Prostate gland (tissue), 2 donors: ENCODE results near the gene GOLGA8J. TPM values are rescaled to one million over a fixed set of nuclear protein-coding genes. Genes with fewer than 3 reads are reported as not detected.
"Not testable (repeated sequence)": the region's sequence is repeated elsewhere in the genome, so short reads cannot be mapped to it uniquely, and the experiment has no call there.

Experiments
- DNase-seq: peaks from one replicate; pipeline ENCODE4 v3.0.0-alpha.2; 2019; ENCODE audit warnings: low spot score
- H3K27ac ChIP-seq, 2 donors: fragments of 200-600 bp; sonication (generic); 2 replicates each; pipeline ENCODE4 v1.5.1; 2017 to 2019
- H3K27me3 ChIP-seq: fragments of 200-600 bp; sonication (generic); replicated peaks from 2 replicates; pipeline ENCODE4 v1.5.1; 2019; ENCODE audit not compliant: insufficient read depth
- H3K36me3 ChIP-seq, 2 donors: fragments of 200-600 bp; sonication (generic); 1 replicate in 1 of 2; 2 replicates in 1 of 2; pipeline versions ENCODE4 v1.5.1 to v1.8.1; 2017 to 2019
- H3K4me1 ChIP-seq: fragments of 200-600 bp; sonication (generic); replicated peaks from 2 replicates; pipeline ENCODE4 v1.5.1; 2019
- H3K4me3 ChIP-seq, 2 donors: fragments of 200-600 bp; sonication (generic); 2 replicates each; pipeline ENCODE4 v1.5.1; 2017 to 2019
- H3K9me3 ChIP-seq: fragments of 200-600 bp; sonication (generic); 2 replicates; pipeline ENCODE4 v1.5.1; 2017
- POLR2A ChIP-seq: fragments of 450-650 bp; IDR thresholded peaks from one replicate; pipeline ENCODE4 v1.6.1; 2016; ENCODE audit warnings: antibody characterized with exemption, mild to moderate bottlenecking
- POLR2AphosphoS5 ChIP-seq: sonication (generic); formaldehyde crosslinking; IDR thresholded peaks from one replicate; pipeline ENCODE4 v1.6.1; 2017; ENCODE audit warnings: antibody characterized with exemption
- WGBS: methylation state at CpG from one replicate; pipeline ENCODE4 v1.1.5; 2018; 5-methylcytosine and 5-hydroxymethylcytosine counted together
- intact Hi-C: fragments of 100-400 bp; cut with DNase I; formaldehyde crosslinking; loops from one replicate; pipeline ENCODE4 v1.14.2; 2022
- small RNA-seq, 2 donors: library from RNA; depleted of rRNA; stranded (forward); fragments of <200 nt; gene quantifications; one replicate each; pipeline ENCODE3, GENCODE V24; 2016
- total RNA-seq, 2 donors: library from RNA; depleted of rRNA; stranded (reverse); fragments of >200 nt; gene quantifications; one replicate each; pipeline ENCODE4 v1.1.0, GENCODE V29; 2016
- TF ChIP-seq, protein P1 (sequence below), 4 experiments: fragments of 200-600 bp in 2 of 4; fragments of 450-650 bp in 2 of 4; sonication (generic) in 2 of 4; IDR thresholded peaks; 1 replicate in 3 of 4; 2 replicates in 1 of 4; pipeline ENCODE4 v1.5.1; 2016 to 2019; ENCODE audit warnings: antibody characterized with exemption in 4 of 4, mild to moderate bottlenecking in 2 of 4, moderate library complexity in 2 of 4

GOLGA8J gene
- total RNA-seq, 2 donors from 2014 or later = 1.1 TPM; not detected in 1

DNA sequence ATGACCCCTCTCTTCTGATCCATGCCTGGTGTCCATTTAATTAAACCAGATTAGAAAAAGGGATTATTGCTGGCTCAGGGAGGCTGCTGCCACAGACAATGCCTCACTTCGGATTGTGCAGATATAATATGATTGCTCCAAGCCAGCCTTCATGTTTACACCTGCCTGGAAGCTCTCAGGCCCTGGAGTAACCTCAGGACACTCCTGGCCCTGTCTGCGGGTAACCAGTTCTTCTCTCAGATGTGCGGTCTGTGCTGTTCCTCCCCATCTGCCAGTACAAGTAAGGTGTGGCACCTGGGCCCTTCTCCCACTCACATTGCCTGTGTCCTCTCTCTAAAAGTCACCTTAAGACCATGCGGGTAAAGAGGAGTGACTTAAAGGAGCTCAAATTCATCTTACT is 8.8 kb upstream of the GOLGA8J start:
- Histone ChIP-seq H3K9me3 (no peaks in the 10 kb centered on the region), H3K27me3 (peaks cover 2% of the 10 kb centered on the region), H3K4me1 (no peaks in the 10 kb centered on the region), H3K27ac (no peak overlapping the region), H3K36me3 (no peaks in the 10 kb centered on the region), H3K4me3 (no peak overlapping the region)
- DNase-seq = no peak
- TF ChIP-seq, protein P1, sequence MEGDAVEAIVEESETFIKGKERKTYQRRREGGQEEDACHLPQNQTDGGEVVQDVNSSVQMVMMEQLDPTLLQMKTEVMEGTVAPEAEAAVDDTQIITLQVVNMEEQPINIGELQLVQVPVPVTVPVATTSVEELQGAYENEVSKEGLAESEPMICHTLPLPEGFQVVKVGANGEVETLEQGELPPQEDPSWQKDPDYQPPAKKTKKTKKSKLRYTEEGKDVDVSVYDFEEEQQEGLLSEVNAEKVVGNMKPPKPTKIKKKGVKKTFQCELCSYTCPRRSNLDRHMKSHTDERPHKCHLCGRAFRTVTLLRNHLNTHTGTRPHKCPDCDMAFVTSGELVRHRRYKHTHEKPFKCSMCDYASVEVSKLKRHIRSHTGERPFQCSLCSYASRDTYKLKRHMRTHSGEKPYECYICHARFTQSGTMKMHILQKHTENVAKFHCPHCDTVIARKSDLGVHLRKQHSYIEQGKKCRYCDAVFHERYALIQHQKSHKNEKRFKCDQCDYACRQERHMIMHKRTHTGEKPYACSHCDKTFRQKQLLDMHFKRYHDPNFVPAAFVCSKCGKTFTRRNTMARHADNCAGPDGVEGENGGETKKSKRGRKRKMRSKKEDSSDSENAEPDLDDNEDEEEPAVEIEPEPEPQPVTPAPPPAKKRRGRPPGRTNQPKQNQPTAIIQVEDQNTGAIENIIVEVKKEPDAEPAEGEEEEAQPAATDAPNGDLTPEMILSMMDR (IDR thresholded peaks at IDR 0.05) = no peak
- no peak for TF ChIP-seq POLR2A
- TF ChIP-seq POLR2AphosphoS5 = no peak
- intact Hi-C loops = loop anchor here (10.0 kb wide), 2 partner anchors 249 to 299 kb away; partner anchors contain the start of gene TJP1
- WGBS = 47% methylated on average over 4 of the region's 4 CpGs

DNA sequence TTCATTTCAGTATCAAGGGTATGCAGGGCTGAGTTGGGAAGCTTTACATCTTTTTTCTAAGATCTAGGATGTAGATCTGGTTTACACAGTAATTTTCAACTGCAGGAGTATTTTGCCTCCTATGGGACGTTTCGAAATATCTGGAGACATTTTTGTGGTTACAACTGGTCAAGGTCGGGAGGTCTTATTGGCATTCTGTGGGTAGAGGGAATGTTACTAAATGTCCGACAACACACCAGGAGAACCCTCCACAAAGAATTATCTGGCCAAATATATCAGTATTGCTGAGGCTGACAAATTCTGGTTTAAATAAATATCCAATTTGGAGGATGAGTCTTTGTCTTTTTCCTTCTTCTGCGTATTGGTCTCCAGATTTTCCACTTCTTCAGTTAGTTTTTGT is 1.9 kb upstream of the GOLGA8J start:
- H3K36me3 ChIP-seq, DNase-seq, H3K27ac ChIP-seq, H3K4me1 ChIP-seq, H3K4me3 ChIP-seq, H3K27me3 ChIP-seq, H3K9me3 ChIP-seq, intact Hi-C loops: not testable (repeated sequence)
- WGBS = 80% methylated on average over 5 of the region's 5 CpGs

DNA sequence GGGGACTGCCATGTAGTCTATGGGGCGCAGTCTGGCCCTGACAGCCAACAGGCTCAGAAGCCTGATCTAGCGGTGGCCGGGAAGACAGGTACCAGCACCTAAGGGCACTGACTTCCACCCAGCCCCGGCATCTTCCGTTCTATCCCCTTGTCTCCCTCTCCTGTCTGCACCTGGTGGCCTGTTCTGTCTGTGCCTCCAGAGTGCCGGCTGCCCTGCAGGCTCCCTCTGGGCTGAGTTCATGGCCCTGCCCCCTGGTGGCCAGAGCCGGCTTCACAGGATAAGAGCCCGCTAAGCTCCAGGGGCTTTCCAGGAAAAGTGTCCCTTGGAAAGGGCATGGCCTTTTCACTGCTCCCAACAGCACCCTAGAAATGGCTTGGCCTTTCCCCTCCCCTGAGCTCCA is 15.1 kb downstream of the GOLGA8J start:
- H3K27me3 ChIP-seq, H3K4me3 ChIP-seq, H3K27ac ChIP-seq, H3K36me3 ChIP-seq, H3K4me1 ChIP-seq, intact Hi-C loops, DNase-seq, H3K9me3 ChIP-seq: not testable (repeated sequence)
- WGBS = no CpG with 5 or more reads among the region's 8 CpGs

DNA sequence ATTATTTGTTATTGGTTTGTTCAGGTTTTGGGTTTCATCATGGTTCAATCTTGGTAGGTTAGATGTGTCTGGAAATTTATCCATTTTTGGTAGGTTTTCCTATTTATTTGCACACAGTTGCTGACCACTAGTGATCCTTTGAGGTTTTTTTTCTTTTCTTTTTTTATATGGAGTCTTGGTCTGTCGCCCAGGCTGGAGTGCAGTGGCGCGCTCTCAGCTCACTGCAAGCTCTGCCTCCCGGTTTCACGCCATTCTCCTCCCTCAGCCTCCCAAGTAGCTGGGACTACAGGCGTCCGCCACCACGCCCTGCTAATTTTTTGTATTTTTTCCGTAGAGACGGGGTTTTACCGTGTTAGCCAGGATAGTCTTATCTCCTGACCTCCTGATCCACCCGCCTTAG is 20.1 kb downstream of the GOLGA8J start:
- no CpG with 5 or more reads among the region's 12 CpGs for WGBS

DNA sequence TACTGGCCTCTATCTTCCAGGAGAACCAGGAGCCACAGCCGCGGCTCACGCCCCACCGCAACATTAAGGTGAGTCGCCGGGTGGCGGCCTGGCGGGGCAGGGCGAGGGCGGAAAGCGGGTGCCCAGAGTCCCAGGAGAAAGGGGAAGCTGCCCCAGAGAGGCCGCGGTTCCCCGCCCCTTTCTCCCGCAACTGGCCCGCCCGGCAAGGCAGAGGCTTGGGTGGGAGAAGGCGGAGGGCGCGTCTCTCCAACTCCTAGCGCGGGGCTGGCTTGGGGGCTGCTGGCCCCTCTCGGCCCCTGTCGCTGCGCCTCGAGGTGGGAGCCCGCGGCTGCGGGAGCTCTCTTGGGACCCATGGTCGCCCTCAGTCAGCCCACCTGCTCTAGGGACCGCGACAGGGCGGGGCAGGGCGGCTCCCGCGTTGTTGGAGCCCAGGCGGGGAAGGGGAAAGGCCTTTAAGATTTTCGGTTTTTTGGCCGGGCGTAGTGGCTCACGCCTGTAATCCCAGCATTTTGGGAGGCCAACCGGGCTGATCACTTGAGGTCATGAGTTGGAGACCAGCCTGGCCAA is 21.3 kb downstream of the GOLGA8J start:
- H3K9me3 ChIP-seq, intact Hi-C loops, H3K4me1 ChIP-seq, H3K27ac ChIP-seq, H3K27me3 ChIP-seq, DNase-seq, H3K36me3 ChIP-seq, H3K4me3 ChIP-seq: not testable (repeated sequence)
- WGBS = no CpG with 5 or more reads among the region's 42 CpGs

More for the DNA sequence above, 20.1 kb downstream of the GOLGA8J start:
- H3K4me3 ChIP-seq, H3K9me3 ChIP-seq, H3K27ac ChIP-seq, H3K4me1 ChIP-seq, intact Hi-C loops, H3K27me3 ChIP-seq, DNase-seq, H3K36me3 ChIP-seq: not testable (repeated sequence)

DNA sequence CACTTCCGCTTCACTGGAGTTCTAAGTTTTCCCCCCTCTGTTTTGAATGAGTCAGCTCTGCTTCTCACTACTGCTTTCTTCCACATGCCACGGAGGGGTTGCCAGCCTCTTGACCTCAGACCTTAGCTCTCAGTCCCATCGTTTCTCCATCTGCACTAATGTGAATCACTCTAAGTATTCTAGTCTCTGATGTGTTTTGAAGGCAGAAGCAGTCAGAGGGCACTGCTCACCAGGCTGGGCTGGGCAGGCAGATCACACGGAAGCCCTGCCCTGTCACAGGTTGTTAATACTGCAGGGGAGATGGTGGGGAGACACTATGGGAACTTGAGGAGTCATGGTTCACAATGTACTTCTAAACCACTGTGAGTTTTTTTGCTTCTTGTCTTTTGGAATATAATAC is 27.8 kb downstream of the GOLGA8J start:
- WGBS = no CpG with 5 or more reads among the region's 4 CpGs
- H3K9me3 ChIP-seq, DNase-seq, H3K4me3 ChIP-seq, H3K27me3 ChIP-seq, H3K4me1 ChIP-seq, intact Hi-C loops, H3K27ac ChIP-seq, H3K36me3 ChIP-seq: not testable (repeated sequence)

DNA sequence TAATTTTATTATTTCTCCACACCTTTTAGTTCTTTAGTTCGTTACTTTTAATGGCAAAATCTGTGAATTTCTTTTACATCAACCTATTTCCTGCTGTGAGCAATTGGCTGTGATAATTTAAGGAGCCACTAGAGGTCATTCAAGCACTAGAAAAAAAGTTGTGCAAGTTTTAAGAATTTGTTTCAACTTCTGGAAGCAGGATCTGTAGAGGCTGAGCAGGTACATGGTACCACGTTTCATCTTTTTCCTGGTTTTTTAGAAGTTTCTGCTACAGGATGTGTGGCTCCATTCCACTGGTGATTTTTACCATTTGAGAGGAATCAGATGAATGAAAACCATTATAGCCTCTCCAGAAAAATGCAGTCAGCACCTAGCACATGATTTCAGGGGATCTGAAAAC is 47.3 kb downstream of the GOLGA8J start:
- H3K36me3 ChIP-seq, H3K4me1 ChIP-seq, H3K4me3 ChIP-seq, H3K27ac ChIP-seq, H3K9me3 ChIP-seq, intact Hi-C loops, DNase-seq, H3K27me3 ChIP-seq: not testable (repeated sequence)
- WGBS = no CpG with 5 or more reads among the region's 2 CpGs

DNA sequence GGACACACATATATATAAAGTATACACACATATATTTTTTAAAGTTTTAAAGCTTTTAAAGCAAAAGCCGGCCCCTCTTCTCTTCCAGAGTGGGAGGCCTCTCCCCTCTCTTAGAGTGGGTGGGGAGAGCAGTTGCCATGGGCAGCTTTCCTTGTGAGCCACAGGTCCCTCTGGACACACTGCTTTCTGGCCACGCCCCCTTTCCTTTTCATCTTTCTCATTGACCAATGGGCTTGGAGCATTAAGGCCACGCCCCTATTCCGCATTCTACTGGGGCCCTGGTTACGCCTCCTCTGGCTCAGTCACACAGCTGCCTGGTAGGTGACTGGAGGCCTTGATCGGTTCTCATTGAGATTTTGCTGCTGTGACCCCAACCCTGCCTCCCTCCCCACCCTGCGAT is 52.0 kb downstream of the GOLGA8J start, which contains the start of gene GOLGA8T:
GOLGA8T (plus strand) TSS at position 301 of the 400 bp plus-strand sequence; CDS start at position 399, 98 bp downstream.
- WGBS = no CpG with 5 or more reads among the region's 7 CpGs
- H3K27ac ChIP-seq, H3K27me3 ChIP-seq, DNase-seq, intact Hi-C loops, H3K36me3 ChIP-seq, H3K4me1 ChIP-seq, H3K4me3 ChIP-seq, H3K9me3 ChIP-seq: not testable (repeated sequence)

Small RNAs within 50 kb of the gene (small RNA-seq; reads per million reads assigned to genes)
- 0 reads per million in 2 donors for gene RF00096
- gene RN7SL673P = 0 reads per million in 2 donors

Other genes starting within 250 kb of the GOLGA8J start
- gene GOLGA8T, start 52.1 kb downstream of the GOLGA8J start, total RNA-seq = not detected